A204.1 (cell line): ENCODE data around the gene JAKMIP1.

Experiments
- FAIRE-seq: peaks from 2 replicates; lab custom pipeline; 2012; peaks lifted over from hg19 to GRCh38; lab: Jason Lieb, UNC

The JAKMIP1 gene

DNA sequence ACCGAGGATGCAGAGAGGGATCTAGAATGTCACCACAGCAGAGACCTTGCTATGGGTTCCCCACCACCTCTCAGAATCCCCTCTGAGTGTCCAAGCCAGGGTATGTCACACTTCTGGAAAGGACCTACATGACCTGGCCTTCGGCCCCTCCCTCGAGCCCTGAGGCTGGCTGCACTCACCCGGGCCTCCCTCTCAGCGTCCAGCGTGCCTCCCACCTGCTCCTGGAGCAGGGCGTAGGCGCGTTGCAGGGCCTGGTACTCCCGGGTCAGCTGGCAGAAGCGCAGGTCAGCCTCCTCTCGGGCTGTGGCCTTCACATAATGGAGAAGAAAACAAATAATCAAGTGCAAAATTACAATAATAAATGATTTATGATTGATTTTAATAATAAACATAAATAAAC is 138.2 kb downstream of the JAKMIP1 start:
- no peak for FAIRE-seq

DNA sequence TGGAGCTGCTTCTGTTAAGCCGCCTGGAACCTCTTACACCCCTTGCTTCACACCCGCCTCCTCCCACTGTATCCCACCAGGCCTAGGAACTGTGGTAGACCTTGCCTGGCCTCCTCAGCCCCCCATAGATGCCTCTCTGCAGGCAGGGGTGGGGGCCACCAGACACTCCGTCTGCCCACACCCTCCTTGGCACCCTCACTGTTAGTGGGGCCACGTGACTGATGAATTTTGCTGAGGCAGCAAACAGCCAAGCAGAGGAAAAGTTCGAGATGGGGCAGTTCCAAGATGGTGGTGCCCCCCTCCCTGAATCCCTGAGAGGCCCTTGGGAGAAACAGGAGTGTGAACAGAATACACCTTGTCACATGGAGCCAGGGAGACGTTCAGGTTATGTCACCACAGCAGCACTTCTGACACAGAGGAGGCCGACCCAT is 141.0 kb downstream of the JAKMIP1 start:
- no peak for FAIRE-seq

DNA sequence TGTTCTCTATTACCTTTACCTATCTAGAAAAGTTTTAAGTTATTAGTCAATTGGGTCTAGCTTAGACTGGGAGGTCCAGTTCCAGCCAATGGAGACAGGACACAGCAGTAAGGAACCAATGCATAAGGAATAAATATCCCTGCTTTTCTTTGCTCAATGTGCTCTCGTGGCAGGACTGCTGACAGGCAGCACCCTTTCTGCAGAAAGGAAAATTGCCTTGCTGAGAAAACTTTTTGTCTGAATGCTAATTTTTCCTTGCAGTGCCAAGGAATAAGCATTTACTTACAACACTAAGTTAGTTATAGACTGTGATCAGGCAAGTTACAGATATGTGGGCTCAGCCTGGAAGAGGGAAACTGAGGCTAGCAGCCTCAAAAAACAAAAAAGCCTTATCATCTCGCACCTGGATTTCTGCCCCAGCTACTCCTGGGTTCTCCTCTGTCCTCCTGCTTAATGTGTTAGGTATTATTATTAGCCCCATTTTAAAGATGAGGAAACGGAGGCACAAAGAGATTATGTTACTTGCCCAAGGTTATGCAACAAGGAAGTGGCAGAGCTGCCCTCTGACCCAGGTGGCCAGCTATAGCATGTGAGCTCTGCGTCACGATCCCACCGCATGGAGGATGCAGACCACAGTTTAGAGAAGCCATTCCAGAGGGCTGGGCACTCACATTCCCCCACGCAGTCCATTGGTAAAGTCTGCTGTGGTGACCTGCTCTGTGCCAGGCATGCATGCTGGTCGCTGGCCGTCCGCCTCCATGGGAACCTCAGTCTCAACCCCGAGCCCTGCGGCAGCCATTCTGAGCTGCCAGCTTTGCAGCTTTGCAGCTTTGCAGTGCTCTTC is 141.6 kb downstream of the JAKMIP1 start:
- FAIRE-seq, result no peak

- no peak for FAIRE-seq
These were observed 143.2 kb downstream of the JAKMIP1 start for GRCh38 chr4:6056976-6057766.

DNA sequence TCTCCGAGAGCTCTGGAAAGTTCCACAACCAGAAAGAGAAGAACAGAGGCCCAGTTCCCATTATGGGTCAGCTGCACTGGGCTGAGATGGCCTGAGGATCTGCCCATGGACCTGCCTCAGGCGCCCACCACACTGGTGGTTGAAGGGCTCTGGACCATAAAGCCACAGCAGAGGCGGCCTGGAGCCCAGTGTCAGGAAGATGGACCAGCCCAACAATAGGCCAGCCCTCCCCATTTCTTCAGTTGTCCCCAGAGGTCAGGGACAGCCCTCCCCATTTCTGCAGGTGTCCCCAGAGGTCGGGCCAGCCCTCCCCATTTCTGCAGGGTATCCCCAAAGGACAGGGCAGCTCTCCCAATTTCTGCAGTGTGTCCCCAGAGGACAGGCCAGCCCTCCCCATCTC is 144.9 kb downstream of the JAKMIP1 start:
- no peak for FAIRE-seq

DNA sequence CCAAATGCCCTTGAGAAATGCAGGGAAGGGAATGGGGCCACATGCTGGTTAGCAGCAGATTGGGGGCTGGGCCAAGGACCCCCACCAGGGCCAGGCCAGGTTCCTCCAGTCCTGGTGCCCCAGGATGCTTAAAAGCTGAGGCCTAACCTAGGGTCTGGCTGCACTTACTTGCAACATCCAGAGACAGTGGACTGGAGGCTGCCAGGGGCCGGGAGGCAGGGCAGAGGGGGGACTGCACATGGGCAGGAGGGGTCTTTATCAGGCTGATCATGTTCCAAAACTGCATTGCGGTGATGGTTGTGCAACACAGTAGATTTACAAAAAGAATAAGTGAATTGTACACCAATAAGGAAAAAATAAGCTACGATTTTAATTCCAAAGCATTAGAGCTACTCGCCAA is 145.3 kb downstream of the JAKMIP1 start:
- no peak for FAIRE-seq

GRCh38 chr4:6054162-6054922 is 146.0 kb downstream of the JAKMIP1 start:
- FAIRE-seq, result no peak

GRCh38 chr4:6052679-6053078 is 147.7 kb downstream of the JAKMIP1 start:
- no peak for FAIRE-seq

GRCh38 chr4:6050551-6050950 is 149.8 kb downstream of the JAKMIP1 start:
- FAIRE-seq, result no peak

- no peak for FAIRE-seq
These were observed 150.4 kb downstream of the JAKMIP1 start for GRCh38 chr4:6049985-6050384.

DNA sequence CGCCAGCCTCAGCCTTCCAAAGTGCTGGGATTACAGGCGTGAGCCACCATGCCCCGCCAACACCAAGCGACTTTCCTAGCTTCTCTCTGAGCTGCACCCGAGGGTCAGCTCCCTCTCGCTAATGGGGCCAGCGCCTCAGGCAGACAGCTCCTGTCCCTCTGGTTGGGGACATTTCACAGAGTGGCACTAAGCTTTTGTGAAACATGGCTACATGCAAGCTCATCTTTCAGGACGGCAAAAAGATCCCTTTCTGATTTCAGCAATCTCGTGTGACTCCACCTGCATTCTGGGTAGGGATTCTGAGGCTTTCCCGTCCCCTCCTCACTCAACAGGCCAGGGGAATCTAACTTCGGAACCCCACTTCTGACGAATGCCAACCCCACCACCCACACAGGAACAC is 151.1 kb downstream of the JAKMIP1 start:
- FAIRE-seq, result no peak

DNA sequence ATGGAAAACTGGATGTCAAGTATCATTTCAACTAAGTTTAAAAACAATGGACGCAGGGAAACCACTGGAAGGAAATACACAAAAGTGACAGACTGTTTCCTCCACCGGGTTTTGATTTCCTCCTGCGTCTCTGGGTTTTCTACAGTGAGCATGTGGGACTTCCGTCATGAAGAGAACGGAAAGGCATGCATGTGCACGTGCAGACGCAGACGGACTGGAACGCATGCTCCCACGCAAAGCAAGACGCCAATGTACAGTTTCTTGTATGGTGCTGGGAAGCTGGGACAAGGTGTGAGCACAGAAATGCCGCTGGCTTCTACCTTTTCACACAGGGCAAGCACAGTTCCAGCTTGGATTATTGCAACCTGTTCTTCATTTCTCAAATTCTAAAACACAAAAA is 151.8 kb downstream of the JAKMIP1 start:
- FAIRE-seq, result no peak

- FAIRE-seq, result no peak
These were observed 153.1 kb downstream of the JAKMIP1 start for GRCh38 chr4:6047130-6047673.

DNA sequence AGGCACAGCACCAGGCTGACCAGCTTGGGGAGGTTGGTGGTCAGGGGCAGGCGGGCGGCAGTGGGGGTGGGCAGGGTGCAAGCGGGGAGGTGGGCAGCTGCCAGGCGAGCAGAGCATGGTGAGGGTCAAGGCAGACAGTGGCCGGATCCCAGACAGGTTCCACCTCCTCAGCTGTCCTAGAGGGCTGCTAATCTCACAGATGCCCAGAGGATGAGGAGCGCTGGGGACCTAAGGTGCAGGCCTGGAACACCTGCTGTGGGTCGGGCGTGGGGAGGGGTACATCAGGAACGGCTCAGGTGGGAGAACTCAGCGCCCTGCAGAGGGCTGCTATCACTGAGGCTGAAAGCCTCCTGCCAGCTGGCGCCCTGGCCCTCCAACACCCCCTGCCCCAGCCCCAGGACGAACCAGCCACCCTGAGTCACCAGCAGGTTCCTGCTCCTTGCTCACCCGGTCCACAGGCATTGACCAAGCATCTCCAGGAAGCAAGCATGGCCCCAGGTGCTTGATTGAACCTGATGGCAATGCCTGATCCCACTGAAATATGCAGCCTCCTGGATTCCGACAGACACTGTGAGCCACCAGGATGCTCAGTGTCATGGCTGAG is 153.7 kb downstream of the JAKMIP1 start:
- FAIRE-seq, result no peak

- no peak for FAIRE-seq
These were observed 155.5 kb downstream of the JAKMIP1 start for GRCh38 chr4:6044805-6045204.

- FAIRE-seq, result no peak
These were observed 156.1 kb downstream of the JAKMIP1 start for GRCh38 chr4:6044276-6044675.

GRCh38 chr4:6043843-6044242 is 156.5 kb downstream of the JAKMIP1 start:
- FAIRE-seq, result no peak

DNA sequence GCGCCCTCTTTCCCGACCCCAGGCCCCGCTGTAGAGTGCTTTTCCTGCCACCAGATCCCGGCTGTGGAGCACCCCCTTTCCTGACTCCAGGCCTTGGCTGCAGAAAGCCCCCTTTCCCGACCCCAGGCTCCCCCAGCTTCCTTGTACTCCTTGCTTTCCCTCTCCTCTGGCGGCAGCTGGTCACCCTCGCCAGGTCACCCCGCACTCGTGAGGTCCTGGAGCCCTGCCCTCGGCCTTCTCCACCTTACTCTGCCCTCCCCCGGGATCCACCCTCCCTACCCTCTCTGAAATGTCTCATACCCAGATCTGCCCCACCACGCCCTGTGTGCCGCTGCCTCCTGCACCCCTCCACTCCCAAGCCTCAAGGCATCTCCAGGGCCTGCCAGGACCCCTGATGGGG is 157.2 kb downstream of the JAKMIP1 start:
- no peak for FAIRE-seq

- no peak for FAIRE-seq
These were observed 157.9 kb downstream of the JAKMIP1 start for GRCh38 chr4:6042293-6043063.

DNA sequence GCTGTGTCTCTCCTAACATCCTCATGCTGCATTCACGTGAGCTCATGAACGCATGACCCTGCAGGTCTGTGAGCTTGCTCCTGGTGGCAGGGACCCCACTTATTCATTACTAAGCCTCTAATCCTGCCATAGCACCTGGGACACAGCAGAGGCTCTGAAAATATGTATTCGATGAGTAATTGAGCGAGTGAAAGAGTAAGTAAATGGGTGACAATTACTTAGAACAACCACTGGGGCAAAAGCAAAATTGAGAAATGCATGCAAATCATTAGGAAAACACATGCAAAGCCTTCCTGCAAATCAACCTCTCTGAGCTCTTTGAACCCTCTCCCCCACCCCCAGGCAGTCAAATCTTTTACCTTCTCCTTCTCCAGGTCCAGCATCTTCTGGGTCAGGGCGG is 158.5 kb downstream of the JAKMIP1 start:
- no peak for FAIRE-seq

DNA sequence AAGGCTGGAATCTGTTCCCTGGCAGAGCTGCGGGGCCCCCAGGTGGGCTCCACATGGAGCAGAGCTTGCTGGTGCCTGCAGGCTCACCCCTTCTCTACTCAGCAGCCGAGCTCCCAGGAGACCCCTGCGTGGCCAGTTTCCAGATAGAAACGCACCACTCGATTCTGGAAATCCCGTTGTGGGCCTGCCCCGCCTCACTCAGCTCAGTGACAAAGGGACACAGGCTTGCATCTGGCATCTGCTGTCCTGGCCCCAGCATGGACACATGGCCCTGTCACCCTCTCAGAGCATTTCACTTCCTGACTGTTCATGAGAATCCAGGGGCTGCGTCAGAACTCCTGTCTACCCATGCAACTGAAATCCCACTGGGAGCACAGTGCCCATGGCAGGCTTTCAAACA is 161.6 kb downstream of the JAKMIP1 start:
- no peak for FAIRE-seq
